Endodermal cell (in vitro differentiated cells): ENCODE results near the gene EARS2. TPM values are rescaled to one million over a fixed set of nuclear protein-coding genes. Genes with fewer than 3 reads are reported as not detected.
A peak's percentile ranks its signal among the peaks of the same experiment; 100 is the strongest.

Experiments used
- DNase-seq: peaks from one replicate; pipeline ENCODE4 v3.0.0-alpha.2; 2017
- H3K27ac ChIP-seq: 2 replicates; pipeline ENCODE4 v1.5.1; 2013; ENCODE audit warnings: mild to moderate bottlenecking, low read depth, low read length, moderate library complexity
- H3K27me3 ChIP-seq: 2 replicates; pipeline ENCODE4 v1.6.1; 2013; ENCODE audit warnings: mild to moderate bottlenecking, low read length, moderate library complexity; ENCODE audit not compliant: insufficient read depth, control insufficient read depth, poor library complexity, severe bottlenecking
- H3K36me3 ChIP-seq: 2 replicates; pipeline ENCODE4 v1.7.0; 2013; ENCODE audit warnings: mild to moderate bottlenecking, low read length, moderate library complexity; ENCODE audit not compliant: control insufficient read depth, insufficient read depth
- H3K4me1 ChIP-seq: one replicate; pipeline ENCODE4 v1.7.0; 2013; ENCODE audit warnings: low read length; ENCODE audit not compliant: control insufficient read depth, insufficient read depth
- H3K4me3 ChIP-seq: 2 replicates; pipeline ENCODE4 v1.5.1; 2013; ENCODE audit warnings: mild to moderate bottlenecking, low read length, moderate library complexity
- H3K9ac ChIP-seq: 2 replicates; pipeline ENCODE4 v1.6.1; 2013; ENCODE audit warnings: mild to moderate bottlenecking, low read length, moderate library complexity; ENCODE audit not compliant: poor library complexity, severe bottlenecking; ENCODE audit errors: extremely low read depth
- H3K9me3 ChIP-seq: 2 replicates; pipeline ENCODE4 v1.6.1; 2013; ENCODE audit warnings: mild to moderate bottlenecking, low read length, moderate library complexity; ENCODE audit not compliant: control insufficient read depth
- H3K27ac Mint-ChIP-seq: 2 replicates; pipeline ENCODE4 v1.8.0; 2020; ENCODE audit warnings: mixed read lengths
- H3K27me3 Mint-ChIP-seq: 2 replicates; pipeline ENCODE4 v1.8.0; 2021; ENCODE audit warnings: mild to moderate bottlenecking, mixed read lengths; ENCODE audit not compliant: insufficient read depth
- H3K36me3 Mint-ChIP-seq: 2 replicates; pipeline ENCODE4 v1.8.0; 2020; ENCODE audit warnings: low read depth, mixed read lengths
- H3K4me1 Mint-ChIP-seq: 2 replicates; pipeline ENCODE4 v1.8.0; 2020; ENCODE audit warnings: mixed read lengths
- H3K4me3 Mint-ChIP-seq: 2 replicates; pipeline ENCODE4 v1.8.0; 2020; ENCODE audit warnings: mild to moderate bottlenecking, moderate library complexity, mixed read lengths
- H3K9me3 Mint-ChIP-seq: 2 replicates; pipeline ENCODE4 v1.8.0; 2020; ENCODE audit warnings: mild to moderate bottlenecking, mixed read lengths
- whole genome bisulfite sequencing, 2 experiments: methylation state at CpG; one replicate each; pipeline versions ENCODE4 v1.1.5 to v1.1.7; 2013; ENCODE audit warnings: missing lambda C conversion rate in 2 of 2, mixed read lengths in 1 of 2; ENCODE audit not compliant: insufficient coverage in 1 of 2, insufficient read length in 1 of 2; 5-methylcytosine and 5-hydroxymethylcytosine counted together
- total RNA-seq, 2 donors: library from RNA; stranded (reverse); fragmentation: NEBNext Ultra II Directional in 1 of 2; extraction: Animal tissue kit (Norgen Biotek cat#: 25700) in 1 of 2; gene quantifications; 2 replicates in 1 of 2; 3 replicates in 1 of 2; pipeline ENCODE4 v1.2.1, GENCODE V29; 2021
- TF ChIP-seq, protein P1 (sequence below): fragments of 200-600 bp; sonication (generic); conservative IDR thresholded peaks from 2 replicates; pipeline ENCODE4 v1.5.0; 2021; ENCODE audit warnings: antibody characterized with exemption, mild to moderate bottlenecking

EARS2 gene
- total RNA-seq, 2 donors from 2014 or later, result 32.0 to 36.1 TPM

- DNase-seq, result no peak
- Histone ChIP-seq H3K27me3 (no peaks in the 10 kb centered on the region), H3K27ac (no peak overlapping the region), H3K9me3 (no peaks in the 10 kb centered on the region), H3K36me3 (peaks cover 78% of the 10 kb centered on the region), H3K4me1 (peaks cover 4% of the 10 kb centered on the region), H3K9ac (no peak overlapping the region), H3K4me3 (no peak overlapping the region)
- Mint-ChIP-seq H3K9me3 (no peaks in the 10 kb centered on the region), H3K36me3 (peaks cover 52% of the 10 kb centered on the region), H3K27me3 (no peaks in the 10 kb centered on the region), H3K4me1 (peaks cover 9% of the 10 kb centered on the region), H3K27ac (no peak overlapping the region), H3K4me3 (no peak overlapping the region)
- TF ChIP-seq, protein P1, sequence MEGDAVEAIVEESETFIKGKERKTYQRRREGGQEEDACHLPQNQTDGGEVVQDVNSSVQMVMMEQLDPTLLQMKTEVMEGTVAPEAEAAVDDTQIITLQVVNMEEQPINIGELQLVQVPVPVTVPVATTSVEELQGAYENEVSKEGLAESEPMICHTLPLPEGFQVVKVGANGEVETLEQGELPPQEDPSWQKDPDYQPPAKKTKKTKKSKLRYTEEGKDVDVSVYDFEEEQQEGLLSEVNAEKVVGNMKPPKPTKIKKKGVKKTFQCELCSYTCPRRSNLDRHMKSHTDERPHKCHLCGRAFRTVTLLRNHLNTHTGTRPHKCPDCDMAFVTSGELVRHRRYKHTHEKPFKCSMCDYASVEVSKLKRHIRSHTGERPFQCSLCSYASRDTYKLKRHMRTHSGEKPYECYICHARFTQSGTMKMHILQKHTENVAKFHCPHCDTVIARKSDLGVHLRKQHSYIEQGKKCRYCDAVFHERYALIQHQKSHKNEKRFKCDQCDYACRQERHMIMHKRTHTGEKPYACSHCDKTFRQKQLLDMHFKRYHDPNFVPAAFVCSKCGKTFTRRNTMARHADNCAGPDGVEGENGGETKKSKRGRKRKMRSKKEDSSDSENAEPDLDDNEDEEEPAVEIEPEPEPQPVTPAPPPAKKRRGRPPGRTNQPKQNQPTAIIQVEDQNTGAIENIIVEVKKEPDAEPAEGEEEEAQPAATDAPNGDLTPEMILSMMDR, result no peak
- WGBS, 2 experiments, result 88 to 91% methylated on average over 4 to 5 of the region's 5 CpGs
Observed at GRCh38 chr16:23578101-23578830, 21.1 kb upstream of the EARS2 start.

DNA sequence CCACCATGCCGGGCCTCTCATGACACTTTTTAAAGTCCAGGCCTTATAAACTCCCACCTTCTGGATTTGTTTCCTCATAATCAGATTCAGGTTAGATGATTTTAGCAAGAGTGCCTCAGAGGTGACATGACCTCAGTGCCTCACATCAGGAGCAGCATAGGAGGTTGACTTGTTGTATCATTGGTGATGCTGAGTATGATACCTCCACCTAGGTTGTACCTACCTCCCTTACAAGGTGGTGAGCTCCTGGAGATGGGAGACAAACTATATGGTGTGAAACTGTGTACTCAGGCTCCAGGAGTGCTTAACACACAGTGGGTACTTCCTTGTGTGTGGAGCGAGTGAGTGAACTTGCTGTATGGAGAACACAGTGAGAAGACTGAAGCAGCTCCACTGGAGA, 20.3 kb upstream of the EARS2 start:
- H3K27ac Mint-ChIP-seq, result no peak overlapping the region
- no peak for DNase-seq
- Histone ChIP-seq H3K4me3 (no peak overlapping the region), H3K36me3 (peaks cover 84% of the 10 kb centered on the region), H3K27me3 (no peaks in the 10 kb centered on the region), H3K9me3 (no peaks in the 10 kb centered on the region), H3K4me1 (peaks cover 4% of the 10 kb centered on the region), H3K9ac (no peak overlapping the region), H3K27ac (no peak overlapping the region)
- H3K27me3 Mint-ChIP-seq, result no peaks in the 10 kb centered on the region
- TF ChIP-seq, protein P1, result no peak
- H3K4me3 Mint-ChIP-seq, result no peak overlapping the region
- WGBS, 2 experiments, result 92 to 100% methylated on average over 2 of the region's 2 CpGs
- peaks cover 10% of the 10 kb centered on the region for H3K4me1 Mint-ChIP-seq
- peaks cover 57% of the 10 kb centered on the region for H3K36me3 Mint-ChIP-seq
- H3K9me3 Mint-ChIP-seq, result no peaks in the 10 kb centered on the region

GRCh38 chr16:23575834-23576233, 18.7 kb upstream of the EARS2 start:
- Histone ChIP-seq H3K27ac (no peak overlapping the region), H3K4me3 (no peak overlapping the region), H3K9ac (no peak overlapping the region), H3K9me3 (no peaks in the 10 kb centered on the region), H3K27me3 (no peaks in the 10 kb centered on the region), H3K36me3 (peaks cover 87% of the 10 kb centered on the region), H3K4me1 (peaks cover 4% of the 10 kb centered on the region)
- Mint-ChIP-seq H3K4me1 (peaks cover 10% of the 10 kb centered on the region), H3K27ac (no peak overlapping the region), H3K9me3 (no peaks in the 10 kb centered on the region), H3K27me3 (no peaks in the 10 kb centered on the region), H3K4me3 (no peak overlapping the region), H3K36me3 (peaks cover 58% of the 10 kb centered on the region)
- no peak for DNase-seq
- TF ChIP-seq, protein P1, result peak; percentile 38
- 83 to 89% methylated on average over 1 to 3 of the region's 3 CpGs for WGBS, 2 experiments
